ENCODE results near the gene JDP2. TPM values are rescaled to one million over a fixed set of nuclear protein-coding genes. Genes with fewer than 3 reads are reported as not detected.

The JDP2 gene
- total and polyA plus RNA-seq, 2 of the 4 experiments (the other 2 are of a cell fraction): 35.7 to 38.4 TPM

DNA sequence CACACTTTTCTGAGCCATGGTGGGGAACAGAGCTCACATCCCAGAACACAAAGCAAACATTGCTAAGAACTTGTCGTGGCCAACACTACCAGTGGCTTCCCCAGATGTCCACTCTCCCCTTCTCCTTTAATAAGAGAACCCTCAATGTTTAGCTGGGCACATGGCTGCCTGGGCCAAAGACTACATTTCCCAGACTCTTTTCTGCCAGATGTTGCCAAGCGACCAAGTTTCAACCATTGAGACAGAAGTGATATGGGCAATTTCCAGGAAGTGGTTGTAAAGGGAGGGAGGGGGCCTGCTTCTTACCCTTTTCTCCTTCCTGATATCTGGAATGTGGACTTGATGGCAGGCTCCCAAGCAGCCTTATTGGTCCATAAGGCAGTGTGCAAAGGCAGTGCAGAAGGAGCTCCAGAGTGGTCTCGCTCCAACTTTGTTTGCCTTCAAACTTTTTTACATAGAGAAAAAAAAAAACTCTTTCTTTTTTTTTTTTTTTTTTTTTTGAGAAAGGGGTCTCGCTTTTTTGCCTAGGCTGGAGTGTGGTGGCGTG is 24.9 kb upstream of the JDP2 start:
- Histone ChIP-seq H3K9me1 (ENCODE audit: insufficient read depth, low read length) (no peaks in the 10 kb centered on the region), H3K23ac (ENCODE audit: low read depth, low read length) (no peak overlapping the region), H3K27ac (ENCODE audit: insufficient read depth, low read length) (no peak overlapping the region), H3K4me2 (ENCODE audit: low read depth, low read length) (no peak overlapping the region), H2AK9ac (replicated peaks; ENCODE audit: low read depth, low read length, poor library complexity) (no peak overlapping the region), H3K9me3 (ENCODE audit: control insufficient read depth, insufficient read depth, low read length) (peaks cover 7% of the 10 kb centered on the region), H2BK120ac (ENCODE audit: low read depth, low read length) (no peak overlapping the region), H4K5ac (ENCODE audit: low read depth, low read length) (no peak overlapping the region), H2BK15ac (ENCODE audit: low read depth, low read length) (no peak overlapping the region), H3K27me3 (ENCODE audit: control insufficient read depth, insufficient read depth, low read length) (peaks cover 38% of the 10 kb centered on the region), H2BK5ac (ENCODE audit: low read depth, low read length, poor library complexity, severe bottlenecking) (no peak overlapping the region), H2AFZ (replicated peaks; ENCODE audit: low read length, poor library complexity) (no peak overlapping the region), H4K20me1 (ENCODE audit: insufficient read depth, low read length) (no peaks in the 10 kb centered on the region), H2BK20ac (ENCODE audit: low read depth, low read length) (no peak overlapping the region), H3K4ac (ENCODE audit: low read depth, low read length) (no peak overlapping the region), H2AK5ac (ENCODE audit: low read depth, low read length) (no peak overlapping the region), H3K9ac (ENCODE audit: low read depth, low read length) (no peak overlapping the region), H3K56ac (ENCODE audit: extremely low read depth, insufficient read depth, low read length) (no peak overlapping the region), H3K4me3 (ENCODE audit: insufficient read depth, low read depth, low read length) (no peak overlapping the region), H3K36me3 (ENCODE audit: control insufficient read depth, insufficient read depth, low read length) (no peaks in the 10 kb centered on the region), H3K4me1 (ENCODE audit: control insufficient read depth, insufficient read depth, low read length) (peaks cover 2% of the 10 kb centered on the region; the same call in 1 of the 2 replicates), H4K91ac (ENCODE audit: insufficient read depth, low read depth, low read length) (no peak overlapping the region), H3K79me1 (ENCODE audit: low read depth in 1 of 2, low read length in 2 of 2) (no peaks in the 10 kb centered on the region), H4K8ac (ENCODE audit: low read depth in 2 of 2, low read length in 2 of 2) (no peak overlapping the region), H3K18ac (ENCODE audit: low read depth, low read length) (no peak overlapping the region), H3K14ac (replicated peaks; ENCODE audit: low read depth, low read length) (no peak overlapping the region)
- WGBS, 2 experiments (ENCODE audit: extremely low coverage in 2 of 2, insufficient read length in 1 of 2): no CpG with 5 or more reads among the region's 5 CpGs
- BruUV-seq (replicated peaks): no TSS peak
- dilution Hi-C loops (cut with HindIII; ENCODE audit: low sequenced_read_pairs, unreplicated experiment): no loop called here
- intact Hi-C loops (cut with micrococcal nuclease): no loop called here
- CTCF ChIA-PET: interaction anchor here (1.6 kb wide), 1 partner anchor 79 kb away, joined by 4 read pairs; no protein-coding TSS in a partner anchor
- TF ChIP-seq CEBPB (IDR thresholded peaks at IDR 0.05; ENCODE audit: low read depth, low read length) (no peak), RFX5 (IDR thresholded peaks at IDR 0.05; ENCODE audit: low read depth, low read length) (no peak), MAZ (IDR thresholded peaks at IDR 0.05; ENCODE audit: borderline replicate concordance, low read depth, low read length) (no peak), BHLHE40 (IDR thresholded peaks at IDR 0.05; ENCODE audit: low read depth, low read length) (no peak), RCOR1 (IDR thresholded peaks at IDR 0.05; ENCODE audit: insufficient replicate concordance, low read length) (no peak), MXI1 (IDR thresholded peaks at IDR 0.05; ENCODE audit: borderline replicate concordance, low read depth, low read length) (no peak), FOS (IDR thresholded peaks at IDR 0.05; ENCODE audit: low read depth, low read length) (no peak), SMC3 (IDR thresholded peaks at IDR 0.05; ENCODE audit: low read depth, low read length) (no peak), CHD1 (IDR thresholded peaks at IDR 0.05; ENCODE audit: low read depth, low read length) (no peak), RAD21 (IDR thresholded peaks at IDR 0.05; ENCODE audit: low read length) (no peak), NFE2L2 (IDR thresholded peaks at IDR 0.05; ENCODE audit: low read depth, low read length) (no peak), MAFK (IDR thresholded peaks at IDR 0.05; ENCODE audit: low read depth, low read length) (no peak), POLR2A (IDR thresholded peaks at IDR 0.05; ENCODE audit: low read depth, low read length) (no peak)
- TF ChIP-seq, protein P1, sequence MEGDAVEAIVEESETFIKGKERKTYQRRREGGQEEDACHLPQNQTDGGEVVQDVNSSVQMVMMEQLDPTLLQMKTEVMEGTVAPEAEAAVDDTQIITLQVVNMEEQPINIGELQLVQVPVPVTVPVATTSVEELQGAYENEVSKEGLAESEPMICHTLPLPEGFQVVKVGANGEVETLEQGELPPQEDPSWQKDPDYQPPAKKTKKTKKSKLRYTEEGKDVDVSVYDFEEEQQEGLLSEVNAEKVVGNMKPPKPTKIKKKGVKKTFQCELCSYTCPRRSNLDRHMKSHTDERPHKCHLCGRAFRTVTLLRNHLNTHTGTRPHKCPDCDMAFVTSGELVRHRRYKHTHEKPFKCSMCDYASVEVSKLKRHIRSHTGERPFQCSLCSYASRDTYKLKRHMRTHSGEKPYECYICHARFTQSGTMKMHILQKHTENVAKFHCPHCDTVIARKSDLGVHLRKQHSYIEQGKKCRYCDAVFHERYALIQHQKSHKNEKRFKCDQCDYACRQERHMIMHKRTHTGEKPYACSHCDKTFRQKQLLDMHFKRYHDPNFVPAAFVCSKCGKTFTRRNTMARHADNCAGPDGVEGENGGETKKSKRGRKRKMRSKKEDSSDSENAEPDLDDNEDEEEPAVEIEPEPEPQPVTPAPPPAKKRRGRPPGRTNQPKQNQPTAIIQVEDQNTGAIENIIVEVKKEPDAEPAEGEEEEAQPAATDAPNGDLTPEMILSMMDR (conservative IDR thresholded peaks at IDR 0.05; ENCODE audit: low read depth, low read length): no peak
- TF ChIP-seq, protein P2, sequence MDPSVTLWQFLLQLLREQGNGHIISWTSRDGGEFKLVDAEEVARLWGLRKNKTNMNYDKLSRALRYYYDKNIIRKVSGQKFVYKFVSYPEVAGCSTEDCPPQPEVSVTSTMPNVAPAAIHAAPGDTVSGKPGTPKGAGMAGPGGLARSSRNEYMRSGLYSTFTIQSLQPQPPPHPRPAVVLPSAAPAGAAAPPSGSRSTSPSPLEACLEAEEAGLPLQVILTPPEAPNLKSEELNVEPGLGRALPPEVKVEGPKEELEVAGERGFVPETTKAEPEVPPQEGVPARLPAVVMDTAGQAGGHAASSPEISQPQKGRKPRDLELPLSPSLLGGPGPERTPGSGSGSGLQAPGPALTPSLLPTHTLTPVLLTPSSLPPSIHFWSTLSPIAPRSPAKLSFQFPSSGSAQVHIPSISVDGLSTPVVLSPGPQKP (IDR thresholded peaks at IDR 0.05; ENCODE audit: borderline replicate concordance, low read depth, low read length): no peak
- TF ChIP-seq, protein P3, sequence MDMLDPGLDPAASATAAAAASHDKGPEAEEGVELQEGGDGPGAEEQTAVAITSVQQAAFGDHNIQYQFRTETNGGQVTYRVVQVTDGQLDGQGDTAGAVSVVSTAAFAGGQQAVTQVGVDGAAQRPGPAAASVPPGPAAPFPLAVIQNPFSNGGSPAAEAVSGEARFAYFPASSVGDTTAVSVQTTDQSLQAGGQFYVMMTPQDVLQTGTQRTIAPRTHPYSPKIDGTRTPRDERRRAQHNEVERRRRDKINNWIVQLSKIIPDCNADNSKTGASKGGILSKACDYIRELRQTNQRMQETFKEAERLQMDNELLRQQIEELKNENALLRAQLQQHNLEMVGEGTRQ (IDR thresholded peaks at IDR 0.05; ENCODE audit: low read depth, low read length): no peak
- DNase-seq: no peak
- no peak for ATAC-seq (ENCODE audit: low read depth)
- in situ Hi-C loops (cut with MboI; ENCODE audit: low sequenced_read_pairs): no loop called here
- POLR2A ChIA-PET (ENCODE audit: unreplicated experiment): no interaction called here
